Right lung (tissue), 5 donors: Measurements from ENCODE around the gene CCDC179. TPM values are rescaled to one million over a fixed set of nuclear protein-coding genes. Genes with fewer than 3 reads are reported as not detected.

ENCODE experiments used
- DNase-seq, 2 donors: peaks; one replicate each; pipeline ENCODE4 v3.0.0-alpha.2; 2013
- polyA plus RNA-seq, 5 donors: library from polyadenylated mRNA; unstranded; fragments of 120-200 nt; gene quantifications; one replicate each; pipeline versions ENCODE4 v1.2.1 to v1.2.3, GENCODE V29; 2013; ENCODE audit warnings: inconsistent platforms in 1 of 5, low replicate concordance in 1 of 5; ENCODE audit not compliant: insufficient read length in 5 of 5, insufficient read depth in 1 of 5

CCDC179 gene
- polyA plus RNA-seq, 5 donors, result not detected

DNA sequence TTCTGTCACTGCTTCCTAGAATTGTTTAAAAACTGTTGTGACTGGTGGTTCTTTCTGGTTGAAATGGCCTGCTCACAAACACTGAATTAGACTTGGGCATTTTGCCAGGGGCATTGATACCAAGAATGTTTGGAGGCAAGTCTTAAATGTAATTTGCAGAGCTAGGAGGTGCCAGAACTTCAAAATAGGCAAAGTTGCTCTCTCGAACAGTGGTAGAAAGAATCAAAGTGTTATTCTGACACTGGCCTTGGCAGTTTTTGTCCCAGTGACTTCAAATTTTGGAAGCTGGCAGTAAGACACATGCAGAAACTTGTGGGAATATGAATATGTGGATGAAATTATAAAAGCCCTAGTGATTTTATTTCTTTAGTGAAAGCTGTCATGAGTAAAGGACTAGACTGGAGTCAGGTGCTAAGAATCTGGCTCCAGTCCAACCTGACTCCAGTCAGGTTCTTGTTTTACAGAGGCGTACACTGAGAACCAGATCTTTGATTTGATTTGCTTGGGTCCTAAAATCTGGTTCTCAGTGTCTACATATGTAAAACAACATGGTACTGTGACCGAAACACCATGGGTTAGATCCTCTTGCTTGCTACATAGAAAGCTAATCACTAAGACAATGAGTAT, 51.6 kb downstream of the CCDC179 start:
- no peak for DNase-seq

- DNase-seq, result no peak
Observed at GRCh38 chr11:22807855-22808570, 52.3 kb downstream of the CCDC179 start.

DNA sequence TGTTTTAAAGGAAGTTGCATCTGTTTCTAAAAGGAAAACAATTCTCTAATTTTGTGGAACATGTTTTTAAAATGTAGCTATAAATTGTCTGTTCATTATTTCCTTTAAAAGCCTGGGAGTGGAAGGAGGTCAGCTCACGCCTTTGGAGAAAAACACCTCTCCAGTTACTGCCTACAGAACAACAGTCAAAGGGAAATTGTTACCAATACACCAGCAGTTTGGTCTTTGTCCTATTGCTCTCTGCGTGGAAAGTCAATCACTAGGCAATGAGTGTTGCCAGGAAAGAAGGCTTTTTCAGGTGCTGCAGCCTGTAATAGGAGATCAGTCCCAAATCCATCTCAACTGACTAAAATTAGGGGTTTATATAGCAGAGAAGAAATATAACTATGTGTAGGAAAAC, 52.9 kb downstream of the CCDC179 start:
- no peak for DNase-seq

DNA sequence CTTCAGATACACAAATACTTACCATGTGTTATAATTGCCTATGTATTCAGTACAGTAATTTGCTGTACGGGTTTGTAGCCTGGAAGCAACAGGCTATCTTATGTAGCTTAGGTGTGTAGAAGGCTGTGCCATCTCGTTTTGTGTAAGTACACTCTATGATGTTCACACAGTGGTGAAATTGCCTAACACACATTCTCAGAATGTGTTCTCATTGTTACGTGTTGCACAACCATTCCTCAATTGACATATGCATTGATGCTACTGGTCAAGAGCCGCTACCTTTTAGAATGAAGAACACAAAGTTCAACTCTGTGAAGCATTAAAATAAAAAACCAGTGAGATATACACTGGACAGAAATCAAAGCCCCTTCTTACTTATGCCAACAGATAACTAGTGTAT, 57.4 kb downstream of the CCDC179 start:
- no peak for DNase-seq

GRCh38 chr11:22800482-22800881, 59.8 kb downstream of the CCDC179 start:
- no peak for DNase-seq

DNA sequence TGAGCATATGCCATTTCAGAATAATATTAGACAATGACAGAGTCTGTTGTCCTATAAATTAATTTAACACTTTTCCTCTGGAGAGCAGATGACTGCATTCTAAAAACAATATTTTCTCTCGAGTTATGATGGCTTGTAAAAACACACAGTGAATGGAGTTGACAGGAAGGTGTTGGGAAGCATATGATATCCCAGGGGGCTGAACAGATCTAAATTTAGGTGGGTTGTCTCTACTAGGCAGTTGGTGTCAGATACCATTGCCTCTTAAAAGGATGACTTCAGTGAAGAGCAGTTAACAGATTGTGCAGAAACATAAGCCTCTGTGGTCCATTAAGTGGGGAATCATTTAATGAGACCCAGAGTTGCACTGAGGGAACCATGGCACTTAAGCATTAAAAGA, 61.4 kb downstream of the CCDC179 start:
- DNase-seq, result no peak

DNA sequence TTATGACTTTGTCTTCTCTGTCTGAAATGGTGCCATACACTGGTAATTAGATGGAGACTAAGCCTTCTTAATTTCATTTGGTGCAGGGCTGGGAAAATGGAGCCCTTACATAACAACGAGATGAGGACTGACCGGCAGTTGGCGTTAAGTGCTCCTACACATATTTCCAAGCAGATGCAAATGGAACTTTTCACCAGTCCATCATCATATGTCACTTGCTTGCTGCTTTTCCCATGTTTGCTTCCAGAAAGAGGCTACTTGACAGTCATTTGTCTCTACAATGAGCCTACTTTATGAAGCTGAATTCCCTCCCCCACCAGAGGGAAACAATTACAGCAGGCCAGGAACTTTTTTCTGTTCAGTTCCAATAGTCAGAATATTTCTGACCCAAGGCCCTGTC, 63.2 kb downstream of the CCDC179 start:
- no peak for DNase-seq

Other genes starting within 250 kb of the CCDC179 start
- 10 to 100 TPM; 12.7 to 16.0 (median 13.7) TPM for gene FANCF, start 234.7 kb downstream of the CCDC179 start, polyA plus RNA-seq
- gene GAS2, start 193.9 kb downstream of the CCDC179 start, polyA plus RNA-seq, result 10 to 100 TPM in 2 of 5 donors, 1 to 10 TPM in 3; 8.1 to 16.0 (median 8.5) TPM
- gene SVIP, start 30.7 kb downstream of the CCDC179 start, polyA plus RNA-seq, result 10 to 100 TPM; 23.2 to 39.0 (median 33.5) TPM